DND-41 (cell line): ENCODE measurements around the gene WNT7B.

ENCODE experiments used
- EZH2 ChIP-seq: IDR thresholded peaks from 3 replicates; pipeline ENCODE4 v1.6.1; 2012; ENCODE audit warnings: borderline replicate concordance, low read depth, mild to moderate bottlenecking, moderate library complexity, low read length, inconsistent platforms; ENCODE audit not compliant: severe bottlenecking
- TF ChIP-seq, protein P1 (sequence below): IDR thresholded peaks from 2 replicates; pipeline ENCODE4 v1.5.1; 2012; ENCODE audit warnings: borderline replicate concordance, low read length, moderate library complexity, mild to moderate bottlenecking; ENCODE audit not compliant: poor library complexity, severe bottlenecking; ENCODE audit errors: extremely low read depth

GRCh38 chr22:45929649-45930048, 47.3 kb downstream of the WNT7B start:
- TF ChIP-seq, protein P1, sequence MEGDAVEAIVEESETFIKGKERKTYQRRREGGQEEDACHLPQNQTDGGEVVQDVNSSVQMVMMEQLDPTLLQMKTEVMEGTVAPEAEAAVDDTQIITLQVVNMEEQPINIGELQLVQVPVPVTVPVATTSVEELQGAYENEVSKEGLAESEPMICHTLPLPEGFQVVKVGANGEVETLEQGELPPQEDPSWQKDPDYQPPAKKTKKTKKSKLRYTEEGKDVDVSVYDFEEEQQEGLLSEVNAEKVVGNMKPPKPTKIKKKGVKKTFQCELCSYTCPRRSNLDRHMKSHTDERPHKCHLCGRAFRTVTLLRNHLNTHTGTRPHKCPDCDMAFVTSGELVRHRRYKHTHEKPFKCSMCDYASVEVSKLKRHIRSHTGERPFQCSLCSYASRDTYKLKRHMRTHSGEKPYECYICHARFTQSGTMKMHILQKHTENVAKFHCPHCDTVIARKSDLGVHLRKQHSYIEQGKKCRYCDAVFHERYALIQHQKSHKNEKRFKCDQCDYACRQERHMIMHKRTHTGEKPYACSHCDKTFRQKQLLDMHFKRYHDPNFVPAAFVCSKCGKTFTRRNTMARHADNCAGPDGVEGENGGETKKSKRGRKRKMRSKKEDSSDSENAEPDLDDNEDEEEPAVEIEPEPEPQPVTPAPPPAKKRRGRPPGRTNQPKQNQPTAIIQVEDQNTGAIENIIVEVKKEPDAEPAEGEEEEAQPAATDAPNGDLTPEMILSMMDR = no peak
- no peak for TF ChIP-seq EZH2
